ENCODE measurements around the gene SLC1A1. TPM values are rescaled to one million over a fixed set of nuclear protein-coding genes. Genes with fewer than 3 reads are reported as not detected.

The SLC1A1 gene
- total RNA-seq, 1 experiment from 2014 or later, result 8.5 TPM

DNA sequence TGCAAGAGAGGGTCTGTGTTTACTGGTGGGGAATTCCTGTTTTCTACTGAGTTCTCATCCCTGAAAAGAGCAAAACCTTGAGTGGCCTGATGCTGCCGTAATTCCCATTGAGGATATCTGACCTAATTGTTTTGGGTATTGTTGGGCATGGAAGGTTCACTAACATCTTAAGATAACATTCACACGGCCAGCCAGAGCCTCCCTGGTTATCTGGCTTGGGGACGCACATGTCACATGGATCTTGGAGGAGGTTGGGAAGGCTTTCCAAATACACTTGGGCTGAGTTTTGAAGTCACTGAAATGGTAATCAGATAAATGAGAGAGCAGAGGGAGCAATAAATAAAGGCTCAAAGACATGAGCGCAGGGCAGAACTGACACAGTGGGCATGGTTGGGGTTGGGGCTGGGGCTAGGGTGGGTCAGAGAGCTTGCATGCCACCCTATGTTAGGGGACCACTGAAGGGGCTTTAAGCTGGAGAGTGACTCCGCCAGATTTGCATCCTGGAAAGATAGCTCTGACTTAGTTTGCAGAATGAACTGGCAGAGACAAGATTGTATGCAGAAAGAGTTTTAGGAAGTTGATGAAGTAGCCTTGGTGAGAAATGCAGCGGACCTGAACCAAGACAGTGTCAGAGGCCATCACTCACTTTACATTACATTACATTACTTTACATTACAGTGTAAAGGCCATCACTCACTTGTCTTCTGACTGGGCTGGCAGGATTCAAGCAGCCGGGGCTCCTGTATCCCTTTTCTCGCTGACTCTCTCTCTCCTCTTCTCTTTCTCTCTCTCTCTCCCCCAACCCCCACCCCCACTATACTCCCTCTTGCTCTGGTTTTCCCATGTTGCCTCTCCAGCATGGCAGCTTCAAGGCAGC is 24.2 kb downstream of the SLC1A1 start:
- H3K27me3 Mint-ChIP-seq (ENCODE audit: low read depth), result peaks cover 29% of the 10 kb centered on the region
- TF ChIP-seq TEAD1 (CRISPR knock-in tag; IDR thresholded peaks at IDR 0.05), result 0 out of 2 replicates have a peak, but pooled peaks have one; percentile 15
- TF ChIP-seq SOX15 (CRISPR knock-in tag; IDR thresholded peaks at IDR 0.05), result no peak
- H3K27ac Mint-ChIP-seq, result no peak overlapping the region; the same call in 1 of the 2 replicates
- ChIA-PET CTCF (interaction anchor here (0.6 kb wide), 2 partner anchors 34 to 1086 kb away, joined by 3 read pairs; no protein-coding TSS in a partner anchor), POLR2A (interaction anchor here (0.6 to 1.0 kb wide), 3 partner anchors 23 to 226 kb away, joined by 4 to 5 read pairs (median 4); no protein-coding TSS in a partner anchor)
- H3K4me3 Mint-ChIP-seq, result peak overlapping the region; percentile 2
- H3K4me1 Mint-ChIP-seq, result peaks cover 33% of the 10 kb centered on the region
- H3K9me3 Mint-ChIP-seq, result no peaks in the 10 kb centered on the region
- DNase-seq (ENCODE audit: low spot score), result peak; percentile 19
- ATAC-seq, result peak; percentile 96
- no peaks in the 10 kb centered on the region; the same call in 1 of the 2 replicates for H3K36me3 Mint-ChIP-seq

DNA sequence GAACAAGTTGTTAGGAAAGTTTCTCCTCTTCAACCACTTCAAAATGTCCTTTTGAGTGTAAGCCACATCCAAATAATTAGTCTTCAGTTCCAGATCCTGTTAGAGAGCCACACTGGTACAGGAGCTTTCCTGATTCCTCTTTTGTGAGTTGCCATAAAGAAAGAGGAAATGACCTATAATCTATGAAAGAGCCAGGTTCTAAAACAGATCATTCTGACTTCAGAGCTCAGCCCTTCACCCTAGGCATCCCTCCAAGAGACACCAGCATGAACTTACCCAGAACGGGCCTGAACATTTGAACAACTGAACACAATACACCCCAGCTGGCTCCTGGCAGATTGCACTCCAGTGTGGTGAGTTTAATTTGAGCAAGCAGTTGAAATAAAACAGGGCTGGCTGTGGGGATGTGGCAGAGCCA is 25.7 kb downstream of the SLC1A1 start:
- POLR2A ChIA-PET, result no interaction called here
- ATAC-seq (no peak), DNase-seq (ENCODE audit: low spot score) (no peak)
- H3K4me1 Mint-ChIP-seq, result peaks cover 33% of the 10 kb centered on the region
- no peaks in the 10 kb centered on the region for H3K9me3 Mint-ChIP-seq
- H3K4me3 Mint-ChIP-seq, result no peak overlapping the region
- no peak overlapping the region for H3K27ac Mint-ChIP-seq
- H3K36me3 Mint-ChIP-seq, result no peaks in the 10 kb centered on the region; the same call in 1 of the 2 replicates
- peaks cover 29% of the 10 kb centered on the region for H3K27me3 Mint-ChIP-seq (ENCODE audit: low read depth)
- CTCF ChIA-PET, result interaction anchor here (1.5 kb wide), 1 partner anchor 33 kb away, joined by 6 read pairs; no protein-coding TSS in a partner anchor
- TF ChIP-seq, protein P1, sequence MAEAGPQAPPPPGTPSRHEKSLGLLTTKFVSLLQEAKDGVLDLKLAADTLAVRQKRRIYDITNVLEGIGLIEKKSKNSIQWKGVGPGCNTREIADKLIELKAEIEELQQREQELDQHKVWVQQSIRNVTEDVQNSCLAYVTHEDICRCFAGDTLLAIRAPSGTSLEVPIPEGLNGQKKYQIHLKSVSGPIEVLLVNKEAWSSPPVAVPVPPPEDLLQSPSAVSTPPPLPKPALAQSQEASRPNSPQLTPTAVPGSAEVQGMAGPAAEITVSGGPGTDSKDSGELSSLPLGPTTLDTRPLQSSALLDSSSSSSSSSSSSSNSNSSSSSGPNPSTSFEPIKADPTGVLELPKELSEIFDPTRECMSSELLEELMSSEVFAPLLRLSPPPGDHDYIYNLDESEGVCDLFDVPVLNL (CRISPR knock-in tag; IDR thresholded peaks at IDR 0.05; ENCODE audit: borderline replicate concordance, low read depth), result no peak
- no peak for TF ChIP-seq ZBTB21 (CRISPR knock-in tag; IDR thresholded peaks at IDR 0.05; ENCODE audit: borderline replicate concordance)
- TF ChIP-seq SMAD4 (CRISPR knock-in tag; IDR thresholded peaks at IDR 0.05), result no peak
- no peak for TF ChIP-seq MLX (CRISPR knock-in tag; IDR thresholded peaks at IDR 0.05)
- TF ChIP-seq PRRX2 (CRISPR knock-in tag; IDR thresholded peaks at IDR 0.05), result no peak
- TF ChIP-seq EMX1 (CRISPR knock-in tag; IDR thresholded peaks at IDR 0.05), result no peak
- no peak for TF ChIP-seq CBFB (CRISPR knock-in tag; IDR thresholded peaks at IDR 0.05; ENCODE audit: low read depth)
- TF ChIP-seq ZNF281 (CRISPR knock-in tag; IDR thresholded peaks at IDR 0.05), result no peak
- no peak for TF ChIP-seq ZNF263 (CRISPR knock-in tag; IDR thresholded peaks at IDR 0.05; ENCODE audit: low read depth)
- no peak for TF ChIP-seq ZNF423 (CRISPR knock-in tag; IDR thresholded peaks at IDR 0.05)
- no peak for TF ChIP-seq CREB1 (CRISPR knock-in tag; IDR thresholded peaks at IDR 0.05)
- no peak for TF ChIP-seq AR (CRISPR knock-in tag; IDR thresholded peaks at IDR 0.05)
- no peak for TF ChIP-seq MYBL2 (CRISPR knock-in tag; IDR thresholded peaks at IDR 0.05)
